ENCODE measurements around the gene DNAH17. TPM values are rescaled to one million over a fixed set of nuclear protein-coding genes. Genes with fewer than 3 reads are reported as not detected.

DNAH17 gene
- total RNA-seq, 1 experiment from 2014 or later: 0.13 TPM

DNA sequence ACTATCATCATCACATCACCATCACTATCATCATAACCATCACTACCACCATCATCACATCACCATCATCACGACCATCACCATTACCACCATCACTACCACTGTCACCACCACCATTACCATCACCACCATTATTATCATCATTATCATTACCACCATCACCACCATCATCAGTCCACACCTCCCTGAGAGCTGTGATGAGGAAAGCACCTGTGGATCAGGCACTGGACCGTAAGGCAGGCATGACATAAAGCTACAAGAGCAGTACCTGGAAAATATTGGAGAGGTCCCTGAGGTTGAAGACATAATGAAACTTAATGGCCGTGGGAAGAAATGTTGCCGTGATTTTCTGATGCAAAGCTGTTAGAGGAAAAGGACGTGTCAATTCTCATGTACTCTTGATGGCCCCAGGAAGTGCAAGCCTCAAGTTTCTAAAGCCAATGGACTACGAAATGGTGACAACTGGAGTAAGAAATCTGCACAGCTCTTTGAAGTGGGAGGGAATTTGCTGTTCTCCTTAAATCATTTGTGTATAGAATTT lies 98.4 kb downstream of the DNAH17 start:
- no peak overlapping the region for H2AK5ac ChIP-seq (ENCODE audit: insufficient read length, low read length)
- no peak overlapping the region for H3K14ac ChIP-seq (ENCODE audit: insufficient read depth, low read length)
- H2AFZ ChIP-seq (ENCODE audit: low read length): no peak overlapping the region
- no peaks in the 10 kb centered on the region for H3K4me1 Mint-ChIP-seq
- 100% methylated on average over 1 of the region's 6 CpGs for WGBS (ENCODE audit: extremely low coverage, insufficient read length, low lambda C conversion rate)
- H3K4me3 Mint-ChIP-seq: no peak overlapping the region
- H3K27me3 Mint-ChIP-seq (ENCODE audit: low read depth): peaks cover 15% of the 10 kb centered on the region
- no peak overlapping the region for H3K27ac ChIP-seq (ENCODE audit: insufficient read length, low read depth, low read length)
- no peak overlapping the region for H3K56ac ChIP-seq (ENCODE audit: insufficient read length, low read depth, low read length)
- no peak overlapping the region for H4K5ac ChIP-seq (ENCODE audit: insufficient read length, low read depth, low read length)
- no peak overlapping the region for H2BK20ac ChIP-seq (ENCODE audit: low read depth, low read length, poor library complexity, severe bottlenecking)
- H2BK12ac ChIP-seq (ENCODE audit: insufficient read length, low read depth, low read length): no peak overlapping the region
- no peak overlapping the region for H3K4ac ChIP-seq (ENCODE audit: low read depth, low read length)
- no peak overlapping the region for H2BK15ac ChIP-seq (ENCODE audit: low read depth, low read length)
- H3K23ac ChIP-seq (ENCODE audit: insufficient read length, low read depth, low read length): no peak overlapping the region
- no peak for TF ChIP-seq CTCF (conservative IDR thresholded peaks at IDR 0.05)
- H2BK120ac ChIP-seq (ENCODE audit: low read depth, low read length, poor library complexity, severe bottlenecking): no peak overlapping the region
- no peaks in the 10 kb centered on the region for H3K23me2 ChIP-seq (ENCODE audit: insufficient read length, low read depth, low read length, poor library complexity, severe bottlenecking)
- H3K4me2 ChIP-seq (ENCODE audit: insufficient read depth, insufficient read length, low read length): no peak overlapping the region
- no peaks in the 10 kb centered on the region for H3K79me2 ChIP-seq (ENCODE audit: insufficient read depth, low read length)
- H3K79me1 ChIP-seq (ENCODE audit: insufficient read depth, low read depth, low read length, poor library complexity, severe bottlenecking): no peaks in the 10 kb centered on the region
- no peaks in the 10 kb centered on the region for H3K9me3 ChIP-seq (ENCODE audit: control insufficient read depth, low read depth, low read length)
- H3K9me3 Mint-ChIP-seq: no peaks in the 10 kb centered on the region
- H3K4me1 ChIP-seq (ENCODE audit: insufficient read depth, low read length): no peaks in the 10 kb centered on the region
- DNase-seq: no peak
- H3K18ac ChIP-seq (ENCODE audit: insufficient read length, low read depth, low read length): no peak overlapping the region
- H4K8ac ChIP-seq (replicated peaks; ENCODE audit: insufficient read length, low read depth, low read length): peak overlapping the region; percentile 27
- no peaks in the 10 kb centered on the region for H3K27me3 ChIP-seq (ENCODE audit: insufficient read depth, low read length)
- no peak overlapping the region for H3K9ac ChIP-seq (ENCODE audit: extremely low read depth, insufficient read length, low read length)
- no peak overlapping the region for H2BK5ac ChIP-seq (ENCODE audit: insufficient read length, low read length)
- no peaks in the 10 kb centered on the region; a peak in 1 of 7 replicates for H3K36me3 Mint-ChIP-seq (ENCODE audit: insufficient read depth in 1 of 3, low read depth in 3 of 3)
- H3K27ac Mint-ChIP-seq: no peak overlapping the region
- no peak overlapping the region for H3T11ph ChIP-seq (ENCODE audit: low read length)
- H4K91ac ChIP-seq (ENCODE audit: insufficient read length, low read depth, low read length): no peak overlapping the region
- H4K20me1 ChIP-seq (ENCODE audit: control insufficient read depth, insufficient read depth, insufficient read length): no peaks in the 10 kb centered on the region

Measured in H9 (cell line).